ENCODE results near the gene TBC1D25. TPM values are rescaled to one million over a fixed set of nuclear protein-coding genes. Genes with fewer than 3 reads are reported as not detected.
"Not testable (repeated sequence)": the region's sequence is repeated elsewhere in the genome, so short reads cannot be mapped to it uniquely, and the experiment has no call there.

TBC1D25 gene
- total and polyA plus RNA-seq, 7 experiments from 2014 or later = 16.2 to 31.2 (median 25.1) TPM

GRCh38 chrX:48540480-48540879, 966 bp downstream of the TBC1D25 start:
- Histone ChIP-seq H3K4me1 (ENCODE audit: control insufficient read depth in 2 of 2, insufficient read depth in 2 of 2, low read length in 2 of 2) (peaks cover 8 to 10% of the 10 kb centered on the region in 2 donors), H3K4me3 (ENCODE audit: low read length) (peak overlapping the region; percentile 75)
- CTCF ChIA-PET = interaction anchor here (0.8 kb wide), 1 partner anchor 66 kb away, joined by 3 read pairs; no protein-coding TSS in a partner anchor

GRCh38 chrX:48541140-48541814, 1.8 kb downstream of the TBC1D25 start:
- peak overlapping the region; percentile 4 to 98 (median 89) for H3K4me3 Mint-ChIP-seq
- H3K4me1 Mint-ChIP-seq = peaks cover 14 to 18% (median 16%) of the 10 kb centered on the region in 7 donors
- Histone ChIP-seq H3K4me1 (ENCODE audit: control insufficient read depth in 2 of 2, insufficient read depth in 2 of 2, low read length in 2 of 2) (peaks cover 8 to 10% of the 10 kb centered on the region in 2 donors), H3K4me3 (ENCODE audit: low read length) (no peak overlapping the region), H3K9me3 (ENCODE audit: control insufficient read depth in 2 of 3, low read length in 3 of 3) (no peaks in the 10 kb centered on the region), H3K27ac (ENCODE audit: low read depth, low read length) (no peak overlapping the region), H3K27me3 (ENCODE audit: control insufficient read depth in 2 of 2, insufficient read depth in 2 of 2, low read length in 2 of 2) (no peaks in the 10 kb centered on the region), H3K36me3 (ENCODE audit: control insufficient read depth in 2 of 3, insufficient read depth in 3 of 3, low read length in 3 of 3) (peaks cover 0 to 8% (median 0%) of the 10 kb centered on the region in 3 experiments)
- H3K36me3 Mint-ChIP-seq = peaks cover 0 to 13% (median 0%) of the 10 kb centered on the region in 5 donors
- peaks cover 0 to 2% (median 0%) of the 10 kb centered on the region in 11 donors for H3K9me3 Mint-ChIP-seq
- DNase-seq = no peak
- H3K27me3 Mint-ChIP-seq = no peaks in the 10 kb centered on the region
- intact Hi-C loops (cut with micrococcal nuclease) = no loop called here
- no peak for ATAC-seq
- ChIA-PET POLR2A (no interaction called here), CTCF (no interaction called here)
- H3K27ac Mint-ChIP-seq = peak overlapping the region in 6 of 9 donors; percentile 74 to 96 (median 94)

More at GRCh38 chrX:48540480-48540879, 966 bp downstream of the TBC1D25 start:
- intact Hi-C loops (cut with micrococcal nuclease) = no loop called here
- Mint-ChIP-seq H3K9me3 (peaks cover 0 to 2% (median 0%) of the 10 kb centered on the region in 11 donors), H3K27me3 (no peaks in the 10 kb centered on the region), H3K36me3 (peaks cover 0 to 11% (median 0%) of the 10 kb centered on the region in 5 donors), H3K4me1 (peaks cover 14 to 18% (median 16%) of the 10 kb centered on the region in 7 donors), H3K27ac (peak overlapping the region; percentile 90 to 99 (median 96)), H3K4me3 (peak overlapping the region; percentile 80 to 98 (median 90))
- POLR2A ChIA-PET = interaction anchor here (1.0 to 2.5 kb wide), 5 partner anchors 18 to 419 kb away, joined by 4 to 22 read pairs (median 8); partner anchors contain the start of genes EBP, PORCN and RBM3
- ATAC-seq = no peak
- Histone ChIP-seq H3K36me3 (ENCODE audit: control insufficient read depth in 2 of 3, insufficient read depth in 3 of 3, low read length in 3 of 3) (peaks cover 0 to 8% (median 0%) of the 10 kb centered on the region in 3 experiments), H3K27me3 (ENCODE audit: control insufficient read depth in 2 of 2, insufficient read depth in 2 of 2, low read length in 2 of 2) (no peaks in the 10 kb centered on the region), H3K9me3 (ENCODE audit: control insufficient read depth in 2 of 3, low read length in 3 of 3) (no peaks in the 10 kb centered on the region), H3K27ac (ENCODE audit: low read depth, low read length) (peak overlapping the region; percentile 91)
- DNase-seq = no peak

GRCh38 chrX:48548871-48549270, 9.4 kb downstream of the TBC1D25 start:
- Histone ChIP-seq H3K4me1 (ENCODE audit: control insufficient read depth in 2 of 2, insufficient read depth in 2 of 2, low read length in 2 of 2) (no peaks in the 10 kb centered on the region), H3K27ac (ENCODE audit: low read depth, low read length) (no peak overlapping the region), H3K9me3 (ENCODE audit: control insufficient read depth in 2 of 3, low read length in 3 of 3) (no peaks in the 10 kb centered on the region), H3K27me3 (ENCODE audit: control insufficient read depth in 2 of 2, insufficient read depth in 2 of 2, low read length in 2 of 2) (no peaks in the 10 kb centered on the region), H3K36me3 (ENCODE audit: control insufficient read depth in 2 of 3, insufficient read depth in 3 of 3, low read length in 3 of 3) (peaks cover 0 to 14% (median 0%) of the 10 kb centered on the region in 3 experiments), H3K4me3 (ENCODE audit: low read length) (no peak overlapping the region)
- Mint-ChIP-seq H3K27ac (no peak overlapping the region), H3K27me3 (no peaks in the 10 kb centered on the region), H3K9me3 (no peaks in the 10 kb centered on the region), H3K4me1 (peaks cover 0 to 8% (median 3%) of the 10 kb centered on the region in 7 donors), H3K4me3 (no peak overlapping the region), H3K36me3 (peaks cover 0 to 10% (median 0%) of the 10 kb centered on the region in 5 donors)
- DNase-seq = no peak
- ChIA-PET POLR2A (no interaction called here), CTCF (no interaction called here)
- no peak for ATAC-seq
- intact Hi-C loops (cut with micrococcal nuclease) = no loop called here

- H3K9me3 Mint-ChIP-seq; H3K4me3 Mint-ChIP-seq; DNase-seq; POLR2A ChIA-PET; ATAC-seq; CTCF ChIA-PET; intact Hi-C loops (cut with micrococcal nuclease); H3K4me3 ChIP-seq (ENCODE audit: low read length); H3K27me3 Mint-ChIP-seq; H3K4me1 Mint-ChIP-seq; H3K4me1 ChIP-seq (ENCODE audit: control insufficient read depth in 2 of 2, insufficient read depth in 2 of 2, low read length in 2 of 2); H3K27me3 ChIP-seq (ENCODE audit: control insufficient read depth in 2 of 2, insufficient read depth in 2 of 2, low read length in 2 of 2); H3K27ac ChIP-seq (ENCODE audit: low read depth, low read length); H3K27ac Mint-ChIP-seq; H3K9me3 ChIP-seq (ENCODE audit: control insufficient read depth in 2 of 3, low read length in 3 of 3): not testable (repeated sequence)
- peaks cover 0 to 30% (median 9%) of the 10 kb centered on the region in 3 experiments for H3K36me3 ChIP-seq (ENCODE audit: control insufficient read depth in 2 of 3, insufficient read depth in 3 of 3, low read length in 3 of 3)
- H3K36me3 Mint-ChIP-seq = peaks cover 0 to 22% (median 3%) of the 10 kb centered on the region in 5 donors
These were observed 16.3 kb downstream of the TBC1D25 start for GRCh38 chrX:48555731-48556325.

- peak overlapping the region in 1 of 9 donors; percentile 43 for H3K27ac Mint-ChIP-seq
- DNase-seq (no peak), ATAC-seq (no peak)
- no peak overlapping the region for H3K4me3 Mint-ChIP-seq
- no peaks in the 10 kb centered on the region for H3K9me3 ChIP-seq (ENCODE audit: control insufficient read depth in 2 of 3, low read length in 3 of 3)
- H3K4me1 ChIP-seq (ENCODE audit: control insufficient read depth in 2 of 2, insufficient read depth in 2 of 2, low read length in 2 of 2) = no peaks in the 10 kb centered on the region
- H3K27ac ChIP-seq (ENCODE audit: low read depth, low read length) = no peak overlapping the region
- no peaks in the 10 kb centered on the region for H3K27me3 ChIP-seq (ENCODE audit: control insufficient read depth in 2 of 2, insufficient read depth in 2 of 2, low read length in 2 of 2)
- peaks cover 0 to 22% (median 3%) of the 10 kb centered on the region in 5 donors for H3K36me3 Mint-ChIP-seq
- H3K4me3 ChIP-seq (ENCODE audit: low read length) = no peak overlapping the region
- H3K36me3 ChIP-seq (ENCODE audit: control insufficient read depth in 2 of 3, insufficient read depth in 3 of 3, low read length in 3 of 3) = peaks cover 0 to 39% (median 9%) of the 10 kb centered on the region in 3 experiments
- no peaks in the 10 kb centered on the region for H3K27me3 Mint-ChIP-seq
- intact Hi-C loops (cut with micrococcal nuclease) = no loop called here
- H3K9me3 Mint-ChIP-seq = no peaks in the 10 kb centered on the region
- ChIA-PET CTCF (no interaction called here), POLR2A (no interaction called here)
- peaks cover 0 to 6% (median 0%) of the 10 kb centered on the region in 7 donors for H3K4me1 Mint-ChIP-seq
These were observed 18.8 kb downstream of the TBC1D25 start for GRCh38 chrX:48558271-48558670.

GRCh38 chrX:48559636-48560035, 20.1 kb downstream of the TBC1D25 start:
- ChIA-PET POLR2A (no interaction called here), CTCF (no interaction called here)
- Mint-ChIP-seq H3K9me3 (no peaks in the 10 kb centered on the region), H3K27me3 (no peaks in the 10 kb centered on the region), H3K27ac (no peak overlapping the region), H3K4me3 (no peak overlapping the region), H3K4me1 (peaks cover 0 to 4% (median 0%) of the 10 kb centered on the region in 7 donors), H3K36me3 (peaks cover 0 to 19% (median 1%) of the 10 kb centered on the region in 5 donors)
- ATAC-seq (no peak), DNase-seq (no peak)
- intact Hi-C loops (cut with micrococcal nuclease) = no loop called here
- H3K4me3 ChIP-seq (ENCODE audit: low read length) = no peak overlapping the region
- no peaks in the 10 kb centered on the region for H3K9me3 ChIP-seq (ENCODE audit: control insufficient read depth in 2 of 3, low read length in 3 of 3)
- no peaks in the 10 kb centered on the region for H3K4me1 ChIP-seq (ENCODE audit: control insufficient read depth in 2 of 2, insufficient read depth in 2 of 2, low read length in 2 of 2)
- peaks cover 0 to 39% (median 6%) of the 10 kb centered on the region in 3 experiments for H3K36me3 ChIP-seq (ENCODE audit: control insufficient read depth in 2 of 3, insufficient read depth in 3 of 3, low read length in 3 of 3)
- H3K27me3 ChIP-seq (ENCODE audit: control insufficient read depth in 2 of 2, insufficient read depth in 2 of 2, low read length in 2 of 2) = no peaks in the 10 kb centered on the region
- H3K27ac ChIP-seq (ENCODE audit: low read depth, low read length) = no peak overlapping the region
